GM12878 (cell line): Measurements from ENCODE around the gene STRA8.

Experiments used
- MYC ChIP-seq: IDR thresholded peaks from 2 replicates; pipeline ENCODE4 v1.6.1; 2011; ENCODE audit warnings: mild to moderate bottlenecking, low read length, moderate library complexity, inconsistent platforms; ENCODE audit not compliant: insufficient read depth, insufficient replicate concordance, insufficient read length, severe bottlenecking
- NFIC ChIP-seq: IDR thresholded peaks from 2 replicates; pipeline ENCODE4 v1.6.1; 2012; ENCODE audit warnings: low read depth, mild to moderate bottlenecking, inconsistent platforms, low read length, moderate library complexity
- POLR2AphosphoS5 ChIP-seq: IDR thresholded peaks from 2 replicates; pipeline ENCODE4 v1.6.1; 2011; ENCODE audit warnings: mild to moderate bottlenecking, low read length, inconsistent platforms
- ZBTB33 ChIP-seq: fragments of 450-650 bp; IDR thresholded peaks from 2 replicates; pipeline ENCODE4 v1.6.1; 2017; ENCODE audit warnings: mild to moderate bottlenecking

DNA sequence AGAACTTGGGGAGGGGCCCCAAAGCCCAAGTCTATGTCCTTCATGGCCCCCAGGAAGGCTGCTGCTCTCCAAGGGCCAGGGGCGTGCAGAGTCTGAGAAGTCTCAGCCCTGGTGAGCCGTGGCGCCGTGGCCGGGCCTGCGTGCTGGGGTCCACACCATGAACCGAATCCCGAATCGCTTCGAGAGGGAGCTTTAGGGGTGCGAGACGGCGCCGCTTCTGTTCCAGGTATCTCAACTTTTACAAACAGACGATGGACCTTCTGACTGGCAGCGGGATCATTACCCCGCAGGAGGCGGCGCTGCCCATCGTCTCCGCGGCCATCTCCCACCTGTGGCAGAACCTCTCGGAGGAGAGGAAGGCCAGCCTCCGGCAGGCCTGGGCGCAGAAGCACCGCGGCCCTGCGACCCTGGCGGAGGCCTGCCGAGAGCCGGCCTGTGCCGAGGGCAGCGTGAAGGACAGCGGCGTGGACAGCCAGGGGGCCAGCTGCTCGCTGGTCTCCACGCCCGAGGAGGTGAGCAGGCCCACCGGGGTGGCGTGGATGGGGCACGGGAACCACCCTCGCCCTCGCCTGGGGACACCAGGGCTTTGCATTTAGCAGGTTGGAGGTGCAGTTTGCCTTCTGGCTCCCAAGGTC lies 12.7 kb downstream of the STRA8 start:
- TF ChIP-seq POLR2AphosphoS5, result no peak
- no peak for TF ChIP-seq MYC
- TF ChIP-seq ZBTB33, result no peak
- TF ChIP-seq NFIC, result no peak
